ENCODE measurements around the gene LAMC2. TPM values are rescaled to one million over a fixed set of nuclear protein-coding genes. Genes with fewer than 3 reads are reported as not detected.

LAMC2 gene
- total and polyA plus RNA-seq, 2 of the 13 experiments (the other 11 are each of a cell fraction or from before 2014, with no cell fraction given), result 0.03 TPM; not detected in 1

DNA sequence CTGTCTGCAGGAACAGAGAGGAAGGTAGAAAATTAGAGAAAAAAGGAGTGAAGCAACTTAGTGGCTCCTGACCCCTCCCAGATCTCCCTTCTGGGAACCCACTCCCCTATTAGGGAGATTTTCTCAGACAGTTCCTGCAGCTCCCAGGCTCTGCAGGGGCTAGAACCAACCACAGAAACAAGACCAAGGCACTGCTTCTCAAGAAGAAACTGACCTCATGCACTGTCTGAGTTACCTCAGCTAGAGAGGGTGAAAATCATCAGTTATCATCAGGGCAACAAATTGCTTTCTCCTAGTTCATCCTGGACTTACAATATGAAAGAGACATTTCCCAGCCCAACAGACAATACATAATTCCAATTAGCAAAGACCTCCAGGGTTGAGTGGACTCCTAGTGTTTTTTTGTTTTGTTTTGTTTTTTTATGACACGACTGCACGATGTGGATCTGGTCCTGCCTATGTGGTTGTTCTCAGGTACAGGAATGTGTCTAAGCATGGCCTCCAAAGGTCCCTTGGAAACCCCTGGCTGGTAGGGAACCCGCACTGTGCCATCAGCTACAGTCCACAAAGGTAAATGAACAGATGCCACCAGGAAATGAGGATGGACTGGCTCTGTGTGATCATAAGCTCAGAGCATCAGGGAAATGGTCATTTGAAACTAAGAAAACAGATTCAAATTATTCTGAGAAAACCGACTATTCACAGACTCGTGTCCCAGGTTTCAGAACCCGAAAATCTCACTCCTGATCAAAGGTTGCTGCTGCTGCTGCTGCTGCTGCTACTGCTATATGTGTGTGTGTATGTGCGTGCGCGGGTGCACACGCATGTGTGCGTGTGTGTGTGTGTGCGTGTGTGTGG, 65.3 kb downstream of the LAMC2 start (continued):
- TF ChIP-seq PBX3 (CRISPR knock-in tag; IDR thresholded peaks at IDR 0.05; ENCODE audit: borderline replicate concordance), result no peak
- TF ChIP-seq, protein P1, sequence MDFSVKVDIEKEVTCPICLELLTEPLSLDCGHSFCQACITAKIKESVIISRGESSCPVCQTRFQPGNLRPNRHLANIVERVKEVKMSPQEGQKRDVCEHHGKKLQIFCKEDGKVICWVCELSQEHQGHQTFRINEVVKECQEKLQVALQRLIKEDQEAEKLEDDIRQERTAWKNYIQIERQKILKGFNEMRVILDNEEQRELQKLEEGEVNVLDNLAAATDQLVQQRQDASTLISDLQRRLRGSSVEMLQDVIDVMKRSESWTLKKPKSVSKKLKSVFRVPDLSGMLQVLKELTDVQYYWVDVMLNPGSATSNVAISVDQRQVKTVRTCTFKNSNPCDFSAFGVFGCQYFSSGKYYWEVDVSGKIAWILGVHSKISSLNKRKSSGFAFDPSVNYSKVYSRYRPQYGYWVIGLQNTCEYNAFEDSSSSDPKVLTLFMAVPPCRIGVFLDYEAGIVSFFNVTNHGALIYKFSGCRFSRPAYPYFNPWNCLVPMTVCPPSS (IDR thresholded peaks at IDR 0.05), result no peak
- TF ChIP-seq PCBP2 (optimal IDR thresholded peaks at IDR 0.05; ENCODE audit: low read depth, low read length, poor library complexity, severe bottlenecking), result no peak
- TF ChIP-seq ZNF121 (CRISPR knock-in tag; IDR thresholded peaks at IDR 0.05), result no peak
- no peak for TF ChIP-seq HNRNPUL1 (IDR thresholded peaks at IDR 0.05; ENCODE audit: low read depth, low read length)
- TF ChIP-seq PRDM4 (CRISPR knock-in tag; IDR thresholded peaks at IDR 0.05; ENCODE audit: borderline replicate concordance), result no peak
- TF ChIP-seq, protein P2, sequence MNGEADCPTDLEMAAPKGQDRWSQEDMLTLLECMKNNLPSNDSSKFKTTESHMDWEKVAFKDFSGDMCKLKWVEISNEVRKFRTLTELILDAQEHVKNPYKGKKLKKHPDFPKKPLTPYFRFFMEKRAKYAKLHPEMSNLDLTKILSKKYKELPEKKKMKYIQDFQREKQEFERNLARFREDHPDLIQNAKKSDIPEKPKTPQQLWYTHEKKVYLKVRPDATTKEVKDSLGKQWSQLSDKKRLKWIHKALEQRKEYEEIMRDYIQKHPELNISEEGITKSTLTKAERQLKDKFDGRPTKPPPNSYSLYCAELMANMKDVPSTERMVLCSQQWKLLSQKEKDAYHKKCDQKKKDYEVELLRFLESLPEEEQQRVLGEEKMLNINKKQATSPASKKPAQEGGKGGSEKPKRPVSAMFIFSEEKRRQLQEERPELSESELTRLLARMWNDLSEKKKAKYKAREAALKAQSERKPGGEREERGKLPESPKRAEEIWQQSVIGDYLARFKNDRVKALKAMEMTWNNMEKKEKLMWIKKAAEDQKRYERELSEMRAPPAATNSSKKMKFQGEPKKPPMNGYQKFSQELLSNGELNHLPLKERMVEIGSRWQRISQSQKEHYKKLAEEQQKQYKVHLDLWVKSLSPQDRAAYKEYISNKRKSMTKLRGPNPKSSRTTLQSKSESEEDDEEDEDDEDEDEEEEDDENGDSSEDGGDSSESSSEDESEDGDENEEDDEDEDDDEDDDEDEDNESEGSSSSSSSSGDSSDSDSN (CRISPR knock-in tag; IDR thresholded peaks at IDR 0.05), result no peak
- no peak for TF ChIP-seq ETS1 (CRISPR knock-in tag; IDR thresholded peaks at IDR 0.05)
